Endothelial cell of umbilical vein (primary cell): ENCODE measurements around the gene EPC2. TPM values are rescaled to one million over a fixed set of nuclear protein-coding genes. Genes with fewer than 3 reads are reported as not detected.

Experiments
- BruUV-seq: library from RNA; stranded (reverse); fragments of 400-500 nt; replicated peaks from 2 replicates; lab custom pipeline; 2021; lab: Mats Ljungman, UMichigan
- CTCF ChIA-PET: fragments of 300-600, 350-600 bp; sonication (Branson Sonifier 250); formaldehyde crosslinking; loops from one replicate; lab custom pipeline; 2021; ENCODE audit warnings: antibody characterized with exemption, inconsistent platforms; lab: Charles Lee
- POLR2A ChIA-PET: fragments of 300-600, 350-600 bp; sonication (Branson Sonifier 250); formaldehyde crosslinking; loops from one replicate; lab custom pipeline; 2021; ENCODE audit warnings: antibody characterized with exemption, inconsistent platforms; lab: Charles Lee
- DNase-seq: peaks from one replicate; pipeline ENCODE4 v3.0.0-alpha.2; 2011; ENCODE audit warnings: low read depth, low spot score
- FAIRE-seq: peaks from 2 replicates; lab custom pipeline; 2011; peaks lifted over from hg19 to GRCh38; lab: Jason Lieb, UNC
- H2AFZ ChIP-seq: 2 replicates; pipeline ENCODE4 v1.6.0; 2012; ENCODE audit warnings: low read depth, low read length, control low read depth, inconsistent platforms
- H3K27ac ChIP-seq: 2 replicates; pipeline ENCODE4 v1.5.1; 2011; ENCODE audit warnings: low read depth, mild to moderate bottlenecking, control low read depth, low read length, moderate library complexity; ENCODE audit not compliant: insufficient read depth
- H3K27me3 ChIP-seq, 2 experiments: 2 replicates each; pipeline versions ENCODE4 v1.6.0 to v1.6.1; 2011; ENCODE audit warnings: low read length in 2 of 2, mixed read lengths in 1 of 2; ENCODE audit not compliant: control insufficient read depth in 2 of 2, insufficient read depth in 2 of 2
- H3K36me3 ChIP-seq, 2 experiments: 2 replicates in 1 of 2; 3 replicates in 1 of 2; pipeline ENCODE4 v1.5.1; 2011; ENCODE audit warnings: low read length in 2 of 2, mild to moderate bottlenecking in 1 of 2, moderate library complexity in 1 of 2; ENCODE audit not compliant: control insufficient read depth in 2 of 2, insufficient read depth in 2 of 2; ENCODE audit errors: extremely low read depth in 1 of 2
- H3K4me1 ChIP-seq: 3 replicates; pipeline ENCODE4 v1.5.1; 2011; ENCODE audit warnings: mild to moderate bottlenecking, low read length; ENCODE audit not compliant: control insufficient read depth, insufficient read depth; ENCODE audit errors: extremely low read depth
- H3K4me2 ChIP-seq: 2 replicates; pipeline ENCODE4 v1.6.1; 2011; ENCODE audit warnings: low read length, control low read depth, mixed read lengths; ENCODE audit not compliant: insufficient read depth
- H3K4me3 ChIP-seq, 3 experiments: fragments of 200-600 bp in 1 of 3; sonication (generic), shearing (Covaris generic) in 1 of 3; replicated peaks in 1 of 3; 2 replicates each; pipeline ENCODE4 v1.5.1; 2011 to 2016; ENCODE audit warnings: control low read depth in 3 of 3, low read length in 3 of 3, mild to moderate bottlenecking in 2 of 3, inconsistent platforms in 1 of 3, low read depth in 1 of 3, moderate library complexity in 1 of 3; ENCODE audit not compliant: insufficient read depth in 1 of 3
- H3K79me2 ChIP-seq: 2 replicates; pipeline ENCODE4 v1.6.0; 2012; ENCODE audit warnings: low read length, inconsistent platforms; ENCODE audit not compliant: control insufficient read depth, insufficient read depth
- H3K9ac ChIP-seq: replicated peaks from 2 replicates; pipeline ENCODE3; 2011; ENCODE audit warnings: low read length, control low read depth; ENCODE audit not compliant: insufficient read depth; ENCODE audit errors: extremely low read depth
- H3K9me1 ChIP-seq: replicated peaks from 3 replicates; pipeline ENCODE4 v1.6.0; 2011; ENCODE audit warnings: mild to moderate bottlenecking, low read length; ENCODE audit not compliant: control insufficient read depth, insufficient read depth; ENCODE audit errors: extremely low read depth
- H3K9me3 ChIP-seq: replicated peaks from 2 replicates; pipeline ENCODE4 v1.5.1; 2012; ENCODE audit warnings: low read length, inconsistent platforms; ENCODE audit not compliant: control insufficient read depth, insufficient read depth
- H4K20me1 ChIP-seq: replicated peaks from 2 replicates; pipeline ENCODE3; 2011; ENCODE audit warnings: mild to moderate bottlenecking, low read length; ENCODE audit not compliant: control insufficient read depth, insufficient read depth; ENCODE audit errors: extremely low read depth
- CTCF ChIP-seq, 2 donors: IDR thresholded peaks; 1 replicate in 1 of 2; 2 replicates in 1 of 2; pipeline ENCODE4 v1.5.1; 2011; ENCODE audit warnings: low read length in 2 of 2, mild to moderate bottlenecking in 2 of 2, moderate library complexity in 2 of 2, control low read depth in 1 of 2, inconsistent platforms in 1 of 2, low read depth in 1 of 2; ENCODE audit not compliant: insufficient read depth in 1 of 2; ENCODE audit errors: extremely low read depth in 1 of 2
- EZH2 ChIP-seq: IDR thresholded peaks from 2 replicates; pipeline ENCODE4 v1.6.1; 2012; ENCODE audit warnings: borderline replicate concordance, low read depth, mild to moderate bottlenecking, moderate library complexity, low read length, inconsistent platforms; ENCODE audit not compliant: severe bottlenecking
- FOS ChIP-seq: IDR thresholded peaks from 2 replicates; pipeline ENCODE4 v1.6.1; 2011; ENCODE audit warnings: mild to moderate bottlenecking, low read length, moderate library complexity, borderline replicate concordance; ENCODE audit not compliant: insufficient read depth
- GATA2 ChIP-seq: IDR thresholded peaks from 2 replicates; pipeline ENCODE4 v1.7.0; 2011; ENCODE audit warnings: low read depth, mild to moderate bottlenecking, moderate library complexity, mixed read lengths, low read length; ENCODE audit not compliant: insufficient read length, insufficient read depth
- JUN ChIP-seq: IDR thresholded peaks from 2 replicates; pipeline ENCODE4 v1.6.1; 2011; ENCODE audit warnings: borderline replicate concordance, low read depth; ENCODE audit not compliant: insufficient read length, insufficient read depth
- MAX ChIP-seq: IDR thresholded peaks from 2 replicates; pipeline ENCODE4 v1.6.1; 2011; ENCODE audit not compliant: insufficient read depth, insufficient read length
- MYC ChIP-seq: IDR thresholded peaks from one replicate; pipeline ENCODE4 v1.6.1; 2011; ENCODE audit warnings: mild to moderate bottlenecking, low read depth, low read length
- POLR2A ChIP-seq: IDR thresholded peaks from 2 replicates; pipeline ENCODE4 v1.6.1; 2012; ENCODE audit warnings: low read depth, mild to moderate bottlenecking, control low read depth, low read length
- POLR2AphosphoS5 ChIP-seq: IDR thresholded peaks from 2 replicates; pipeline ENCODE4 v1.6.1; 2012; ENCODE audit warnings: low read depth, mild to moderate bottlenecking, control low read depth, low read length, moderate library complexity; ENCODE audit not compliant: insufficient read depth
- dilution Hi-C: fragments of 300-500 bp; cut with MboI; formaldehyde crosslinking; loops from one replicate; pipeline ENCODE4 v1.15.0; 2019; ENCODE audit warnings: low sequenced_read_pairs; ENCODE audit not compliant: extremely low pct_ligation_motif_present
- intact Hi-C: fragments of 100-400 bp; cut with micrococcal nuclease; formaldehyde crosslinking; loops from one replicate; pipeline ENCODE4 v1.10.0; 2022
- polyA plus RNA-seq, 4 experiments: library from polyadenylated mRNA; depleted of rRNA in 3 of 4; stranded (reverse) in 3 of 4; unstranded in 1 of 4; fragments of >200 nt; gene quantifications; 2 replicates each; pipeline versions ENCODE4 v1.2.1 to v1.2.3, GENCODE V29; 2011 to 2012; ENCODE audit warnings: missing spikeins in 1 of 4
- total RNA-seq: library from RNA; stranded (reverse); gene quantifications from 2 replicates; pipeline ENCODE4 v1.2.3, GENCODE V29; 2021

Gene EPC2
- total and polyA plus RNA-seq, 2 donors (not counting 3 experiments of a cell fraction or from before 2014, with no cell fraction given) = 15.1 to 25.2 TPM

- Histone ChIP-seq H3K9ac (no peak overlapping the region), H4K20me1 (peaks cover 37% of the 10 kb centered on the region), H3K4me3 (no peak overlapping the region), H3K4me2 (no peak overlapping the region), H3K36me3 (no peaks in the 10 kb centered on the region), H3K27ac (no peak overlapping the region), H3K9me3 (no peaks in the 10 kb centered on the region), H3K9me1 (peaks cover 6% of the 10 kb centered on the region), H3K4me1 (no peaks in the 10 kb centered on the region), H3K79me2 (peaks cover 99% of the 10 kb centered on the region), H3K27me3 (no peaks in the 10 kb centered on the region), H2AFZ (no peak overlapping the region)
- dilution Hi-C loops = no loop called here
- DNase-seq = no peak
- no peak for FAIRE-seq
- no TSS peak for BruUV-seq
- TF ChIP-seq MYC (no peak), EZH2 (no peak), POLR2AphosphoS5 (no peak), FOS (no peak)
- intact Hi-C loops = no loop called here
- CTCF ChIA-PET = no interaction called here
- POLR2A ChIA-PET = no interaction called here
Observed at GRCh38 chr2:148653437-148653836, 8.9 kb downstream of the EPC2 start.

- intact Hi-C loops = no loop called here
- Histone ChIP-seq H2AFZ (no peak overlapping the region), H3K9me1 (peaks cover 6% of the 10 kb centered on the region), H3K9ac (no peak overlapping the region), H3K27ac (no peak overlapping the region), H3K79me2 (peaks cover 93% of the 10 kb centered on the region), H3K9me3 (no peaks in the 10 kb centered on the region), H3K4me1 (peaks cover 3% of the 10 kb centered on the region), H3K27me3 (no peaks in the 10 kb centered on the region), H3K4me3 (no peak overlapping the region), H3K4me2 (no peak overlapping the region), H3K36me3 (no peaks in the 10 kb centered on the region), H4K20me1 (peaks cover 29% of the 10 kb centered on the region)
- CTCF ChIA-PET = no interaction called here
- POLR2A ChIA-PET = no interaction called here
- dilution Hi-C loops = no loop called here
- no TSS peak for BruUV-seq
- TF ChIP-seq GATA2 (no peak), MYC (no peak), EZH2 (no peak), MAX (no peak), POLR2A (no peak), POLR2AphosphoS5 (no peak), CTCF (IDR thresholded peaks at IDR 0.05; ENCODE audit: extremely low read depth in 1 of 2, insufficient read depth in 1 of 2, low read depth in 1 of 2, low read length in 2 of 2) (no peak), JUN (no peak), FOS (no peak)
- DNase-seq = no peak
- FAIRE-seq = no peak
Observed at GRCh38 chr2:148654435-148654834, 9.9 kb downstream of the EPC2 start.
